ENCODE results near the gene BUB1B. TPM values are rescaled to one million over a fixed set of nuclear protein-coding genes. Genes with fewer than 3 reads are reported as not detected.

The BUB1B gene
- total and polyA plus RNA-seq, 9 donors = 10.8 to 20.7 (median 13.5) TPM

DNA sequence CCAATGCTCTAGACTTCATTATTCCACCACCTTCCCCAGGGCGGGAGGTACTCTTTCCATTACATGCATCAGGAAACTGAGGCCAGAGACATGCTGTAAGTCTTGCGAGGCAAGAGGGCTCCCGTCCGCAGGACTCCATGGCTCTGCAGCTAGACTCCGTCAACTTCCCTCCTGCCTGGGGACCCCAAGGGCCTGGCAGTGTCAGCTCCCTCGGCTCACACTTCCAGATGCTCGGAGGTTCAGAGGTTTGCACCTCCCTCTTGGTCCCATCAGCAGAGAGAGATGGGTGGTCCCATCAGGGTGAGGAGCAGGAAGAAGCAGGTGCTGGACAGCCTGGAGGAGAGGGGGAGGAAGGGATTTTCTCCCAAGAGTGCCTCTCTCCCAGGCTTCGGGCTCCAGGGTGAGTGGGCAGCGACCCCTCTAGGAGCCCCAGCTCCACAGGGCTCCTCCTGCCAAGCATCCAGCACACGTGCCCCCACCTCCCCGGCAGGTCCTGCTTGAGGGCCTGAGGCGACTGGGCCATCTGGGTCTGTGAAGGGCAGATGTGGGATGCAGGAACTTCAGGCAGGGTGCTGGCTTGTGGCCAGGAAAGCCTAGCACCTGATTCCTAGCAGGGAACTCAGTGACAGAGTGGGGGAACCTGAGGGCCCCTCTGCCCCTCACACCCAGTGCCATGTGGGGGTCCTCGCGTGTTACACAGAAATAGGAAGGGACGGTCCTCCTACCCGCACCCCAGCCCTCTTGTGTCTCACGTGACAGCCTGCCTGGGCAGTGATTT lies 87.3 kb downstream of the BUB1B start:
- WGBS (ENCODE audit: insufficient coverage) = 85% methylated on average over 8 of the region's 17 CpGs
- H3K27ac ChIP-seq (ENCODE audit: low read length) = no peak overlapping the region
- H3K4me1 ChIP-seq (ENCODE audit: control insufficient read depth, insufficient read depth, low read length) = peaks cover 10% of the 10 kb centered on the region
- H3K9me3 ChIP-seq (replicated peaks; ENCODE audit: control insufficient read depth, low read depth, low read length) = no peaks in the 10 kb centered on the region
- H3K4me3 ChIP-seq (ENCODE audit: low read length) = no peak overlapping the region
- DNase-seq = no peak
- no peaks in the 10 kb centered on the region for H3K36me3 ChIP-seq (ENCODE audit: control insufficient read depth, insufficient read depth, low read length)
- H3K27me3 ChIP-seq (ENCODE audit: control insufficient read depth, insufficient read depth, low read length) = peaks cover 34% of the 10 kb centered on the region

DNA sequence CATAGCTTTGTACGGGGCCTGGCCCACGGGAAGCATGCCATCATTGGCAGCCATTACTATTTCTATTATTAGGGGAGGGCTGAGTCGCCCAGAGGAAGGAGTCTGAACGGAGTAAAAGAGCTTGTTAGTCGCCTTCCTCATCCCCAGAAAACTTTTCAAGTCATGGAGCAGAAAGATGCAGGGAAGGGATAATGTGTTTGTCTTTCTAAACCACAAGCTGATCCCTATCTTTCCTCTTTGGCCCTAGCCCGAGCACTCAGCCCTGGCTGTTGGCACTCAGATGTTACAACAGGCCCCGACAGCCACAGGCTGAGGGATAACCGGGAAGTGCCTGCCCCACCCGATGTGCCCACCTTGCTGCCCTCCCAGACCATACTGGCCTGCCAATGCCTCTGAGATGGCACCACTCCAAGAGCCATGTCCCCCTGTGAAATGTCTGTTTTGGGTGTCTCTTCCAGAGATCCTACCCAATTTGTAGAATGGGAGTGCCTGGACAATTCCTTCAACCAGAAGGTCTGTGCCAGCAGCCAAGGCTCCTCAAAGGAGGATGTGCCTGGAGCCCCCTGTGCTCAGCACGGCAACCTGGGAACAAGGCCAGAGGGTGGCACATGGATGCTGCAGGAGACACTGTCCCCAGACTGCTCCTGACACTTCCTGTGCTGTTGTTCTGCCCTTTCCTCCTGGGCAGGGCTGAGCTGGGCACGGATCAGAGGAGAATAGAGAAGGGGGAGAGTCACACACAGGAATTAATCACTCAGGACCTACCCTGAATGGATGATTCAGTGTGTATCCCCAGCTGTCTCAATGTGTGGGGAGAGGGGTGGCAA lies 88.8 kb downstream of the BUB1B start:
- Histone ChIP-seq H3K9me3 (replicated peaks; ENCODE audit: control insufficient read depth, low read depth, low read length) (no peaks in the 10 kb centered on the region), H3K4me3 (ENCODE audit: low read length) (no peak overlapping the region), H3K27me3 (ENCODE audit: control insufficient read depth, insufficient read depth, low read length) (peaks cover 46% of the 10 kb centered on the region), H3K27ac (ENCODE audit: low read length) (no peak overlapping the region), H3K36me3 (ENCODE audit: control insufficient read depth, insufficient read depth, low read length) (no peaks in the 10 kb centered on the region), H3K4me1 (ENCODE audit: control insufficient read depth, insufficient read depth, low read length) (peaks cover 16% of the 10 kb centered on the region)
- WGBS (ENCODE audit: insufficient coverage) = 67% methylated on average over 5 of the region's 11 CpGs
- DNase-seq = no peak

DNA sequence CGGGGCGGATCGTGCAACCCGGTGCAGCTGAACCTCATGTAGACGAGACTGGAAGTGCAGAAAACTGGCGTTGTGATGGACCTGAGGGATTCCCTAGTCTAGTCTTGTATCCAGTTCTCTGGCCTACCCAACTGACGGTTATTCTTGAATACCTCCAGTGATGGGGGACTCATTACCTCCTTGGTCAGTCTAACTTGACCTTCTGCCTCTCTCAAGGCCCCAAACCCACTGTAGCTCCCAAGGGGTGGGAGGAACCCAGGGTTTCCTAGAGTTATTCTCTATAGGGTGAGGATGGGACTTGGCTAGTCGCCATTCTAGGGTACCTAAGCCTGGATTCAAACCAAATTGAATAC lies 89.4 kb downstream of the BUB1B start:
- Histone ChIP-seq H3K27me3 (ENCODE audit: control insufficient read depth, insufficient read depth, low read length) (peaks cover 49% of the 10 kb centered on the region), H3K27ac (ENCODE audit: low read length) (no peak overlapping the region), H3K4me3 (ENCODE audit: low read length) (no peak overlapping the region), H3K9me3 (replicated peaks; ENCODE audit: control insufficient read depth, low read depth, low read length) (no peaks in the 10 kb centered on the region), H3K4me1 (ENCODE audit: control insufficient read depth, insufficient read depth, low read length) (peaks cover 16% of the 10 kb centered on the region), H3K36me3 (ENCODE audit: control insufficient read depth, insufficient read depth, low read length) (no peaks in the 10 kb centered on the region)
- 92% methylated on average over 5 of the region's 8 CpGs for WGBS (ENCODE audit: insufficient coverage)
- DNase-seq = no peak

DNA sequence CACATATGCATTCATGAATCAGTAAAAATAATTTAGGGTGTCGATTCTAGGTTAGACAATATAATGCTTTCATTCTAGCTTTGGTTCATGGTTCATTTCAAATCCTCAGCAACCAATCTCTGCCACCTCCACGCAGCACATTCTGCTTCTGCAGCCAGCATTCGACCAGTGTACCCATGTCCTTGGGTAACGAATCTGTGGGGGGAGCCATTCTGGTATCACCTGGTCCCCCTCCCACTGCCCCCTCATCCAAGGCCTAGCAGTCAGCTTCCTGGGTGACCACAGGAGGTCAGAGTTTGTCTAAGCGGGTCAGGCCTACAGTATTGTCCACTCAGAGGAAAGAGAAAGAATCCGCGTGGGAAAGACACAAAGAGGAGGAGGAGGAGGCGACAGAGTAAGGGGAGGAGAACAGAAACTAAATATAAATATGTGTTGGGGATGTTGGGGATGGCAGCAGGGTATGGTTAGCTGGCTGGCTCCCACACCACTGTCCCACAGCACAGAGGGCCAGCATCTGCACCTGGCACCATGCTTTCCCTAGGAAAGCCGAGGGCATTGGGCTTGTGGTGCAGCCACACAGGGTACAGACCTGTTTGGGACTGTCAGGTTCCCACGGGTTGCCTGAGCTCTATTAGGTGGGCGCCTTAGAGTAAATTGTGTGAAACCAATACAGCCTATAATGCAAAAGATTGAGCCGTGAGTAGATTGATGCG lies 90.1 kb downstream of the BUB1B start:
- Histone ChIP-seq H3K36me3 (ENCODE audit: control insufficient read depth, insufficient read depth, low read length) (no peaks in the 10 kb centered on the region), H3K4me3 (ENCODE audit: low read length) (no peak overlapping the region), H3K27me3 (ENCODE audit: control insufficient read depth, insufficient read depth, low read length) (peaks cover 51% of the 10 kb centered on the region), H3K4me1 (ENCODE audit: control insufficient read depth, insufficient read depth, low read length) (peaks cover 16% of the 10 kb centered on the region), H3K9me3 (replicated peaks; ENCODE audit: control insufficient read depth, low read depth, low read length) (no peaks in the 10 kb centered on the region), H3K27ac (ENCODE audit: low read length) (no peak overlapping the region)
- DNase-seq = no peak
- 74% methylated on average over 9 of the region's 13 CpGs for WGBS (ENCODE audit: insufficient coverage)

DNA sequence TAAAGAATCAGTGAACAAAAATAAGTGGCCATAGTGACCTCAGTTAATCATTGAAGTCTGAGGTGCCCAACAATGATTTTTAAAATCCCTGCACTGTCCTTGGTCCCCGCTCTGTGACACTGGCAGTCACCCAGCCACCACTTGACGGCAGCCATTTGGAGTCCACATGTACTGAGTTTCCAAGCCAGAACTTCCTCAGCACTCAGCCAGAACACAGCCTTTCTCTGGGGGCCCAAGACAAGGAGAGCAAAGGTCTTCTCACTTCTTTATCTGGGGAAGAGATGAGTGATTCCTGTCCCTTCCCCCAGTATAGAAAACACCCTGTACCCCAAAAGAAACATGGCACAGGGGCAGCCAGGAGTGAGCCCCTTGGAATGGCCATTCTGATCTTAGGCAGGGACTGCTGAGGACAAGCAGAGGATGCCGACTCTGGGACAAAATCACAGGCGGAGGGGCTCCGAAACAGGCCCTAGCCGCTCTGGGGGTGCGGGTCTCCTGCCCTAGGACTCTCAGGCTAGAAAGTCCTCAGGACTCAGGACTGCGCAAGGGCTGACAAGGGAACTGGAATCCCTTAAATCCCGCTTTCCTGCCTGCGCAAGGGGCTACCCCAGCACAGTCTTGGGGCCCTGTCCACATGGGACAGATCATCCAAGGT lies 90.7 kb downstream of the BUB1B start:
- WGBS (ENCODE audit: insufficient coverage) = 79% methylated on average over 7 of the region's 10 CpGs
- H3K36me3 ChIP-seq (ENCODE audit: control insufficient read depth, insufficient read depth, low read length) = no peaks in the 10 kb centered on the region
- no peak overlapping the region for H3K27ac ChIP-seq (ENCODE audit: low read length)
- peaks cover 16% of the 10 kb centered on the region for H3K4me1 ChIP-seq (ENCODE audit: control insufficient read depth, insufficient read depth, low read length)
- no peak for DNase-seq
- H3K27me3 ChIP-seq (ENCODE audit: control insufficient read depth, insufficient read depth, low read length) = peaks cover 51% of the 10 kb centered on the region
- no peak overlapping the region for H3K4me3 ChIP-seq (ENCODE audit: low read length)
- no peaks in the 10 kb centered on the region for H3K9me3 ChIP-seq (replicated peaks; ENCODE audit: control insufficient read depth, low read depth, low read length)

DNA sequence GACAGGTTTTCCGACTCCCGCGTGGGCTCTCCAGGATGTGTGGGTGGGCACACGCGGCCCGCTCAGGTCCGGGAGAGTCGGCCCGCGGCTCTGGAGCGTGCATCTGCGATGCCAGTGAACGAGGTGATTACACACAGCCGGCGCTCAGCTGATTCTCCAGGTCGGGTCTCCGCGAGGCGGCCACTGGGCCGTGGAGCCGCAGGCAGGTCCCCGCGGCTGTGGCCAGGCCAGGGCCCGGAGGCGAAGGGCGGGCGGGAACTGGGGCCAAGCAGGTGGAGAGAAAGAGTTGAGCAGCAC lies 91.2 kb downstream of the BUB1B start:
- no peaks in the 10 kb centered on the region for H3K36me3 ChIP-seq (ENCODE audit: control insufficient read depth, insufficient read depth, low read length)
- H3K27ac ChIP-seq (ENCODE audit: low read length) = no peak overlapping the region
- H3K4me3 ChIP-seq (ENCODE audit: low read length) = no peak overlapping the region
- no peaks in the 10 kb centered on the region for H3K9me3 ChIP-seq (replicated peaks; ENCODE audit: control insufficient read depth, low read depth, low read length)
- peaks cover 16% of the 10 kb centered on the region for H3K4me1 ChIP-seq (ENCODE audit: control insufficient read depth, insufficient read depth, low read length)
- peaks cover 53% of the 10 kb centered on the region for H3K27me3 ChIP-seq (ENCODE audit: control insufficient read depth, insufficient read depth, low read length)
- 23% methylated on average over 25 of the region's 27 CpGs for WGBS (ENCODE audit: insufficient coverage)
- DNase-seq = no peak

DNA sequence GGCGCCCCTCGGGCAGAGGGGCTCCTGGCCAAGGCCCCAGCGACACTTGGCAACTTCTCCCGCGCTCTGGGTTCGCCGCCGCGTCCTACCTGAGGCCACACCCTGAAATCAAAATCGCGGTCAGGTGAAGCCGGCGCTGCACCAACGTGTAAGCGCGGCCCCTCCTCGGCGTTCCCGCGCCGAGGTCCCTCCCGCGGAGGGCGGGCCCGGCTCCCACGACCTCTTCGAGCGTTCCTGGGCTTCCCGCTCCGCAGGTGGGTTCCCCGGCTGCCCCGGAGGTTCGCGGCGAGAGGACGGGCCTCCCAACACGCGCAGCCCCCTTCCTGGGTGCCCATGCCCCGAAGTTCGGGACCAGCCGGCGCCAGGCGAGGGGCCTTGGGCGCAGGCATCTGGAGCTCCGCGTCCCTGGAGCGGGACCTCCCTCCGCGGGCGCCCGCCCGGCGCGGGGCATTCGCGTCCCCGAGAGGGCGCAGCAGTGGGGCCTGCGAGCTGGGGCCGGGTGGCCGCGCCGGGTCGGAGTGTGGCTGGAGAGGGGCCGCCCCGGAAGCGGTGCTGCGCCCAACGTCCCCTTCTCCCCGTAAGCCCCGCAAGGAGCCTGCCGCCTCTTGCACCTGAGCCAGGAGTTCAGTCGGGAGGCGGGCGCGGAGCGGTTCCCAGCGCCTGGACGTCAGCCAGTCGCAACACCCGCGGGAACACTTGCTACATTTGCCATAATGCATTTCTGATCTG lies 91.7 kb downstream of the BUB1B start:
- H3K4me1 ChIP-seq (ENCODE audit: control insufficient read depth, insufficient read depth, low read length) = peaks cover 16% of the 10 kb centered on the region
- no peaks in the 10 kb centered on the region for H3K36me3 ChIP-seq (ENCODE audit: control insufficient read depth, insufficient read depth, low read length)
- H3K4me3 ChIP-seq (ENCODE audit: low read length) = peak overlapping the region; percentile 48
- H3K9me3 ChIP-seq (replicated peaks; ENCODE audit: control insufficient read depth, low read depth, low read length) = no peaks in the 10 kb centered on the region
- H3K27me3 ChIP-seq (ENCODE audit: control insufficient read depth, insufficient read depth, low read length) = peaks cover 54% of the 10 kb centered on the region
- WGBS (ENCODE audit: insufficient coverage) = under 1% methylated on average over 82 of the region's 82 CpGs
- DNase-seq = peak; percentile 44
- H3K27ac ChIP-seq (ENCODE audit: low read length) = no peak overlapping the region

DNA sequence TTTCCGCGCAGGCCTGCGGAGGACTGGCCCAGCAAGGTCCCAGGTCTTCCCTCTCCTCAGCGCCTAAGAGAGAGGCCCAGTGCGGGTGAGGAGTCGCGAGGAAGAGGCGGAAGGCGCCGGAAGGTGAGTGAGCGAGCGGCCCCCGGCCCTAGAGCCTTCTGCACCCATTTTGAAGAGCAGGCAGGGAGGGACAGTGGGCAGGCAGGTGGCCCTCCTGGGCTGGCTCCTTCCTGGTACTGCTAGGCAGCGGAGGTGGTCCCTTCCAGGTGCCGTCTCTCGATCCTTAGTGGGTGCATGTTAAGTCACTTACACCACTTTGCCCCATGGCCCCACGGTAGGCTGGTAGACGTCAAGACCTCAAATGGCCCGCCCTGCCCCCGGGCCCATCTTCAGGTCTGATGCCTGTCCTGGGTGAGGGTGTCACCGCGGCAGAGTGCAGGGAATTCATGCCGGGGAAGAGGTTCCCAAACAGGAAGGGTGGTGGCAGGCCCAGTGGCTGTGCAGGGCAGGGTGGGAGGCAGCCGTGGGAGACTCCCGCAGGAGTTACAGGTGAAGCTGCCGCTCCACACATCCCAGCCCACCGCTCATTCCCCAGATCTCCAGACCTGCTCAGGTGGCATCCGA lies 92.4 kb downstream of the BUB1B start:
- 32% methylated on average over 23 of the region's 28 CpGs for WGBS (ENCODE audit: insufficient coverage)
- Histone ChIP-seq H3K4me3 (ENCODE audit: low read length) (peak overlapping the region; percentile 48), H3K4me1 (ENCODE audit: control insufficient read depth, insufficient read depth, low read length) (peaks cover 16% of the 10 kb centered on the region), H3K36me3 (ENCODE audit: control insufficient read depth, insufficient read depth, low read length) (no peaks in the 10 kb centered on the region), H3K27me3 (ENCODE audit: control insufficient read depth, insufficient read depth, low read length) (peaks cover 56% of the 10 kb centered on the region), H3K27ac (ENCODE audit: low read length) (no peak overlapping the region), H3K9me3 (replicated peaks; ENCODE audit: control insufficient read depth, low read depth, low read length) (no peaks in the 10 kb centered on the region)
- DNase-seq = no peak

DNA sequence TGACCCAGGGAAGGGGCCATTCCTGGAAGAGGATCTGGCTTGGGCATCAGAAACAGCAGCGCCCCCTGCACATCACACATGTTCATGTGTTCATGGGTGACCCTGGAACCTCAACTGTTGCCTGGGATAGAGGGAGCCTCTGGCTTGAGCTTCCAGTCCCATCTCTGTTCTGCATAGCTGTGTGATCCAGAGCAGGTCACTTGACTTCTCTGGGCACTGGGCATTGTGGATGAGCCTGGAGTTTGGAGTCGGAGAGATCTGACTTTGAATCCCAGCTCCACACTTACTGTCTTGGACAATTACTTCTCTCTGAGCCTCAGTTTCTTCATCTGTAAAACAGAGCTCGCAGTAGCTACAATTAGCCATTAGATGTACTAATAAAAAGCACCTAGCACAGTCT lies 93.6 kb downstream of the BUB1B start:
- no peak for DNase-seq

More for the DNA sequence above, 93.6 kb downstream of the BUB1B start:
- H3K4me3 ChIP-seq (ENCODE audit: low read length) = no peak overlapping the region
- 100% methylated on average over 2 of the region's 3 CpGs for WGBS (ENCODE audit: insufficient coverage)
- H3K9me3 ChIP-seq (replicated peaks; ENCODE audit: control insufficient read depth, low read depth, low read length) = no peaks in the 10 kb centered on the region
- H3K27ac ChIP-seq (ENCODE audit: low read length) = no peak overlapping the region
- no peaks in the 10 kb centered on the region for H3K36me3 ChIP-seq (ENCODE audit: control insufficient read depth, insufficient read depth, low read length)
- peaks cover 56% of the 10 kb centered on the region for H3K27me3 ChIP-seq (ENCODE audit: control insufficient read depth, insufficient read depth, low read length)
- H3K4me1 ChIP-seq (ENCODE audit: control insufficient read depth, insufficient read depth, low read length) = peaks cover 13% of the 10 kb centered on the region
